Umbilical cord (tissue), 2 donors: Measurements from ENCODE around the gene TRIM33. TPM values are rescaled to one million over a fixed set of nuclear protein-coding genes. Genes with fewer than 3 reads are reported as not detected.

Experiments
- DNase-seq: peaks from one replicate; pipeline ENCODE4 v3.0.0-alpha.2; 2015; ENCODE audit warnings: low spot score
- total RNA-seq: library from RNA; depleted of rRNA; stranded (reverse); fragments of >200 nt; gene quantifications from one replicate; pipeline ENCODE4 v1.2.3, GENCODE V29; 2014; ENCODE audit warnings: low replicate concordance; ENCODE audit not compliant: insufficient read depth

Gene TRIM33
- total RNA-seq, 1 donor from 2014 or later = 41.9 TPM

DNA sequence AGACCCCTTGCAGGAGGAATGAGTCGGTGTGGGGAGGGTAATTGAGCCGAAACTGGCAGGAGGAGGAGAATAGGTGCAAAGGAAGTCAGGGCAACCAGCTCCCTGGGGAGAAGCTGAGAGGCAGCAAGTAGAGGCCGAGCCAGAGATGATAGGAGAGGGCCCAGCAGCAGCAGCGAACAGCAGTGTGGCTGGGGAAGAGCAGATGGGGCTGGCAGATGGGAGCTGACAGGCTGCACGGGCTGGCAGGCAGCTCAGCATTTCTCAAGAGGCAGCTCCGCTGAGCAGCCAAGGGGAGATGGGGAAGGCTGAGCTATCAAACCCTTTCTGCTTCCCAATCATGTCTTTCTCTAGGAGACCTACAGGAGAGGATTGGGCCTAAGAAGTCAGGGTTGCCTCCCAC lies 158.2 kb downstream of the TRIM33 start:
- peak; percentile 66 for DNase-seq

GRCh38 chr1:114350731-114351445 lies 160.1 kb downstream of the TRIM33 start:
- DNase-seq = no peak

GRCh38 chr1:114349891-114350605 lies 161.0 kb downstream of the TRIM33 start:
- no peak for DNase-seq

- no peak for DNase-seq
Observed at GRCh38 chr1:114347431-114348209, 163.4 kb downstream of the TRIM33 start.

DNA sequence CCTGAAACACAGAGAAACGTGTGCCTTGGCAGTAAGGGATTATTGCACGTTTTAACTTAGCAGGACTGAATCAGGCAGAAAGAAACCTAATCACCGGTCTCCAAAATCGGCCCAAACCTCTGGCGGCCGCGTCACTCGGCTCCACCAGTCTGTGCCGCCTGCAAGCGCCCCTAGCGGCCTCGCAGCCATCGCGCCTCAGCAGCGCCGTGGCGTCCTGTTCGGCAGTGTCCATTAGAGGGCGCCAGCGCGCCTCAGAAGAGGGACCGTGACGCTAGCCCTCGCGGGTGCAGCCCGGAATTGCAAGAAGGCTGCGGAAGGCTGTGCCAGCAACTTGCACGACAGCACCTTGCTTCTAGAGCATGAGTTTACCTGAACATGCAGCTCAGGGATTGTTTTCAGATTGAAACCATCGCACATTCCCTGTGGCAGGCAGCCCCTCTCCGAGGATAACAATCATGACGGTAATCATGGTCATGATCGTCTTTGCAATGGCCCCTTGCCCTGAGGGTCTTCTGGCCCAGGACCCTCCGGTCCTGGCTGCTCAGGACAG lies 164.4 kb downstream of the TRIM33 start:
- DNase-seq = peak; percentile 97

DNA sequence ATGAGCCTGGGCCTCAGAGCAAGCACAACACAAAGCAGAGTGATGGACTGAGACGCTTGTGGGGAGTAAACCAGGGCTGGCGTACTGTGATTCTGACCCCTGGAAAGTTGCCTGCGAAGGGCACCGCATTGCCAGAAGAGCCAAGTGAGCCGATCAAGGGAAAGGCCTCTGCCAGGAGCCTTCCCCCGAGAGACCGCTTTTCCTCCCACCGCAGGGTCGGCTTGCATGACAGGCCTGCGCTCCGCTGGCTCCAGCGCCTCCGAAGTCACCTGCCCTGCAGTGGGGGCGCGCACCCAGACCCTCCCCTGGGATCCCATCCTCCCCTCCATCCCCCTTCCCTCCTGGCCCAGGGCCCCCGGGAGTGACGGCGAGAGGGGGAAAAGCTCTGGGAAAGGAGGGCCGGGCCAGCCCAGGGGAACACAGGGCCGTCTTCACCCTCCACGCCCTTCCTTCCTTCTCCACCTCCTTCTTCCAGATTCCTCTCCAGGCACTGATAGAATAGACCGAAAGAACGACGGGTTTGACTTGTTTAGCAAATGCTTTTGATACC lies 165.0 kb downstream of the TRIM33 start:
- DNase-seq = no peak

GRCh38 chr1:114344656-114345055 lies 166.3 kb downstream of the TRIM33 start:
- no peak for DNase-seq

Other genes starting within 250 kb of the TRIM33 start
- 32.5 TPM for gene BCAS2, start 70.4 kb upstream of the TRIM33 start, total RNA-seq
- gene DENND2C, start 158.8 kb upstream of the TRIM33 start, total RNA-seq = 10.8 TPM
- not detected for gene AMPD1, start 184.3 kb upstream of the TRIM33 start, total RNA-seq
- 32.7 TPM for gene NRAS, start 205.6 kb upstream of the TRIM33 start, total RNA-seq
- 468 TPM for gene CSDE1, start 246.8 kb upstream of the TRIM33 start, total RNA-seq